DMS153 treated with DMSO at 0.1 percent for 48 hours (cell line): ENCODE results near the gene GPR68.
"Not testable (repeated sequence)": the region's sequence is repeated elsewhere in the genome, so short reads cannot be mapped to it uniquely, and the experiment has no call there.

Source experiments
- DNase-seq: peaks from one replicate; lab custom pipeline; 2025; ENCODE audit not compliant: unreplicated experiment; lab: John Stamatoyannopoulos, UW

GPR68 gene

DNA sequence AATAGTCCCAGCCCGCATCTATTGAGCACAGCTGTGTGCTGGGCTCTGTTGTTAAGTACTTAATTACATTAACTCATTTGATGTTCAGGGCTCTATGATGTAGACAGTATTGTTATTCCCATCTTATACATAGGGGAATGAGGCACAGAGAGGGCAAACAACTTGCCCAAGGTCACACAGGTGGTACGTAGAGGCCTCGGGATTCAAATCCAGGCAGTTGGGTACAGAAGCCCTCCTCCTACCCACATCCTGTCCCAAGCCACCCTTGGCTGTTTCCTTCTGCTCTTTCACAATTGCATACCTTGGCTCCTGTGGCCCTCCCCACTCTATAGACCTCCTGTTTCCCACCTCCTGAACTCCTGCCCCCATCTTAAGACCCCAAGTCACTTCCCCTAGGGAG lies 10.0 kb upstream of the GPR68 start:
- no peak for DNase-seq

GRCh38 chr14:91253795-91254323 lies 9.4 kb upstream of the GPR68 start:
- no peak for DNase-seq

- no peak for DNase-seq
These were observed 8.6 kb upstream of the GPR68 start for GRCh38 chr14:91252871-91253794.

DNA sequence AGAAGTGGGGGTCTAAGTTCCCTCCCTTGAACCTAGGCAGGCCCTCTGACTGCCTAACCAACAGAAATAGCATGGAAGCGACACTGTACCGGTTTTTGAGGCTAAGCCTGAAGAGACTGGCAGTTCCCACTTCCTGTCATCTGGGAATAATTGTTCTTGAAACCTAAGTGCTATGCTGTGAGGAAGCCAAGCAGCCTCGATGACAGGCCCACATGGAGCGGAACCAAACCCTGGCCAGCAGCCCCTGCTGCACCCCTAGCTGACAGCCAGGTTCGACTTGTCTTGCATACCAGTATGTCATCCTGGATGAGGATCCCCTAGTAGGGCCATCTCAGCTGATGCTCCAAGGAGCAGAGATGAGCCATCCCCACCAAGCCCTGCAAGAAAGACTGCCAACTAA lies 6.4 kb upstream of the GPR68 start:
- DNase-seq = peak; percentile 26

DNA sequence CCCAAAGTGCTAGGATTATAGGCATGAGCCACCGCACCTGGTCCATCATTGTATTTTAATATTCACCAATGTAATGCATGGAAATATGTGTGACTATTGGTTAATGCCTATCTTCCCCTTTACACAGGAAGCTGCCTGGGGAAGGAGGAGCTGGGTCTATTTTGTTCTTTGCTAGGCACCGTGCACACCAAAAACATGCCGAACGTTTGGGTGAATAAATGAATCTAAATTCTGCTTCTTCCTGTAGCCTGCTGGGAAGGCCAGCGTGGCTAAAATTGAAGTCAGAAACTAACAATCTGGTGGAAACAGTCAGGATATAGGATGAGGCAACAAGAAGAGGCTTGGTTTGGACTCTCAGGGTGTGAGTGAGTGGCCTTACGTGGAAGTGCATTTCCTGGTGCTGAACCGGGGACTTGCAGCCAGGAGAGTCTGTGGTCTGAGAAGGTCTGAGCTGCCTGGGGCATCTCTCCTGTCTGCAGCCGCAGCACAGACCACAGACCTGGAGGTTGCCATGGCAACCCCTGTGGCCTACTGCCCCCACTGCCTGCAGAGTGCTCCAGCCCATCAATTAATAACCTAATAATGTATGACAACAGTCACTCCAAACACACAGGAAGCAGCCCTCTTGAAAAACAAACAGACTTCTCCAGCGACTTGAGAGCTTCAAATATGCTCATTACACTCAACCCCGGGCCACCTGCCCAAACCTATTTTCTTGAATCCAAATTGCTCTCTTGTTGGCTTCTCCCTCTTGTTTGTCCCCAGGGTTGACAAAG lies 5.5 kb upstream of the GPR68 start:
- DNase-seq = peak; percentile 63

DNA sequence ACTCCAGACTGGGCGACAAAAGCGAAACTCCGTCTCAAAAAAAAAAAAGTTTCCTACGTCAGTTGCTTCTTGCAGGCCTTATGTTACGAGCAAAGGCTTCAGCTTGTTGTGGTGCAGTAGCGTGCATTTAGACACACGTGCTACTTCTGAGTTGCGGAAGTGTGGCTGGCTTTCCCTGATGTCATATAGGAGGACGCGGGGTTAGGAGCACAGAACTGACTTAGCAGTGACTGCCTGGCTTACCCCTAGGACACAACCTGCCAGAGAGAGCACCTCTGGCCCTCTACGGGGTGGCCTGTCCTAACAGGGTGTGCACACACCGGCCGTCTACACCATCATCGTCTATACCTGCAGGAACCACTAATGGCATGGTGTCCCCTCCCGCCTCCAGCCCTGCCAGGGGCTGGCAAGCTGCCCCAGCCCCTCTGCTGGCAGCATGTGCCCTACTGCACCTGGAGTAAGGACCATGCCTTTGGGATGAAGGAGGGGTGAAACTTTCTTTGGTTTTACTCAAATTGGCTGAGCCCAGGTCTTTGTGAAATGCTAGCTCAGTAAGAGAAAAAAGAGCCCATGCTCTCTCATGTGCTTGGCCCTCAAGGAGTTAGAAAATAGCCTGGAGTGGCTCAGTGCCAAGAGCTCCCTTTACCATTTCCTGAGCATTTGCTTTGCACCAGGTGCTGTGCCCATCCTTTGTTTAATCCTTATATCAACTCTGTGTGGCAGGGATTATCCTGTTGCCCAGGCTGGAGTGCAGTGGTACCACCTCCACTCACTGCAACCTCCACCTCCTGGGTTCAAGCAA lies 1.7 kb upstream of the GPR68 start:
- DNase-seq = no peak

DNA sequence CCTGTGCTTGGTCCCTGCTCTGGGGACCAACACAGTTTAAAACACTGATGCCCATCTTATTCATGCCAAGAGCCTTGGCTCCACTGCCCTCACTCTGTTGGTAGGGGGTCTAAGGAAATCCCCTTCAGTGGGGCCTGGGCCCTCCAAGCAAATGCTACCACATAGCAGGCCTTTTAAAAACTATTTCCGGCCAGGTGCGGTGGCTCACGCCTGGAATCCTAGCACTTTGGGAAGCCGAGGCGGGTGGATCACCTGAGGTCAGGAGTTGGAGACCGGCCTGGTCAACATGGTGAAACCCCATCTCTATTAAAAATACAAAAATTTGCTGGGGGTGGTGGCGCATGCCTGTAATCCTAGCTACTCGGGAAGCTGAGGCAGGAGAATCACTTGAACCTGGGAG lies 1.1 kb upstream of the GPR68 start:
- not testable (repeated sequence) for DNase-seq

DNA sequence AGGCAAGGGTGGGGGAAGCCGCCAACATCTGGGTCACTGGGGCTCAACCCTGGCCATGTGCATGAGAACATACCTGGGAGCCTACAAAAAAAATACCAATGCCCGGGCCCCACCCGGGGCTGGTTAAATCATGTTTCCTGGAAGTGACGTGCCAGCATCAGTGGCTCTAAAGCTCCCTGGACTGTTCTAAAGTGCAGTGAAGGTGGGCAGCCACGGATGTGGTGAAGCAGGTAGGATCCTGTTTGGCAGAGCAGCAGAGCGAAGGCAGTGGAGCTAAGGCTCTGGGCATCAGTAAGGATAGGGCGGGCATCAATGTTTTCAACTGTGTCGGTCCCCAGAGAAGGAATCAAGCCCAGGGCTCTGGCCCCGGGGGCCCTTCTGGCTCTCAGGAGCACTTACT lies 525 bp upstream of the GPR68 start:
- DNase-seq = no peak

- DNase-seq = no peak
These were observed 1.4 kb downstream of the GPR68 start for GRCh38 chr14:91243074-91243471.

- DNase-seq = no peak
These were observed 1.9 kb downstream of the GPR68 start for GRCh38 chr14:91242635-91243034.

DNA sequence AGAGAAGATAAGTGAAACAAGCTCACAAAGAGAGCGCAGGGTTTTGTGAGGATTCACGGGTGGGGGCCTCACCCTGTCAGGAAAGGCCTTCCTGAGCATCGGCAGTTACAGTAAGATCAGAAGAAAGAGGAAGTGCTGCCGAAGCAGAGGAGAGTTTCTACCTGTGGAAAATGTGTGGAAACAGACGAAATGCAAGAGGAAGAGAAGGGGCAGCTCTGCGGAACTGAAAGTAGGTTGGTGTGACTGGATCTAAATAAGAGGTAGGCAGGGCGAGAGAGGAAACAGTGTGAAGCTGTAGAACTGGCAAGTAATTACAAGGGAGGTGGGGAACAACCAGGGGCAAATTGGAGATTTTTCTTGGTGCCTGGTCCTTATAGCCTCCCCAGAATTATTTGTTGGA lies 2.6 kb downstream of the GPR68 start:
- DNase-seq = no peak

DNA sequence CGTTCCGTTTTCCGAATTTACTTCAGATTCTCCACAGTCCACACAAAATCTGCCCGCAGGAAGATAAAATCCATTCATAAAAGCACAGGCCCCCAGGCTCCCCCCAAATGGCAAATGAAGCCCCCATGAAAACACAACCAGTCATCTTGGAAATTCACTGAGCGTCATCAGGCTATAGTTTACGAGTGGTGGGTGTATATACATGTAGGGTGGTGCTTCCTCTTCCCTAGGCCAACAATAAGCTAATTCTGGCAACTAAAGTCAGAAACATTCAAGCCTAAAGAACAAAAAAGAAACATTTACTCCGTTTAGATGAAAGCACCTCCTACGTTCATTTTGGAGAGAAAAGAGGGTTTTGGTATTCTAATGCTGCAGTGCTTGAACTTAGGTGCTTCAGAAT lies 5.8 kb downstream of the GPR68 start:
- DNase-seq = no peak

DNA sequence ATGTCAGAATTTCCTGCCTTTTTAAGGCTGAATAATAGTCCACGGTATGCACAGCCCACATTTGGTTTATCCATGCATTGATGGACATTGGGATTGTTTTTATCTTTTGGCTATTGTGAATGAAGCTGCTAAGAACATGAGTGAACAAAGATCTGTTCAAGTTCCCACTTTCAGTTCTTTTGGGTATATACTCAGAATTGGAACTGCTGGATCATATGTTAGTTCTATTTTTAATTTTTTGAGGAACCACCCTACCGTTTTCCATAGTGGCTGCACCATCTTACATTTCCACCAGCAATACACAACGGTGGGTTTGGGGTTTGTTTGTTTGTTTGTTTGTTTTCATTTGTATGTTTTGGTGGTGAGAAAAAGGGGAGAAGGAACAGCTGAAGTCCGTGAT lies 6.4 kb downstream of the GPR68 start:
- DNase-seq = no peak

GRCh38 chr14:91237219-91237618 lies 7.3 kb downstream of the GPR68 start:
- no peak for DNase-seq

DNA sequence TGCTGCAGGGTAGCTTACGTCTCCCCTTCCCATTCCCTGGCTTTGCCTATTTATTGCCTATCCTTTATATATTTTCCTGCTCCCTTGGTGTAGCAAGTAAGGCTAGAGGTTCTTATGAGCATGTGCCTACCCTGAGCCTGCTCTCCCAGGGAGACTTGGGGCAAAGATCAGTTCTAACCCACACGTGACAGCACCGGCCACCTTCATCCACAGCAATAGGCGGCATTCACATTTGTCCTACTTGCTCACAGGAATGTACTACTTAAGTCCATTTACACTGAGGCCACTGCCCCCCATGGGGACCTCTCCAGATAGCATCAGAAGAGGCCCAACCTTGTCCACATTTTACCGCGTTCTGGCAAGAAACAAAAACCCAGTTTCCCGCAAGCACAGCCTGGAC lies 8.7 kb downstream of the GPR68 start:
- DNase-seq = no peak

DNA sequence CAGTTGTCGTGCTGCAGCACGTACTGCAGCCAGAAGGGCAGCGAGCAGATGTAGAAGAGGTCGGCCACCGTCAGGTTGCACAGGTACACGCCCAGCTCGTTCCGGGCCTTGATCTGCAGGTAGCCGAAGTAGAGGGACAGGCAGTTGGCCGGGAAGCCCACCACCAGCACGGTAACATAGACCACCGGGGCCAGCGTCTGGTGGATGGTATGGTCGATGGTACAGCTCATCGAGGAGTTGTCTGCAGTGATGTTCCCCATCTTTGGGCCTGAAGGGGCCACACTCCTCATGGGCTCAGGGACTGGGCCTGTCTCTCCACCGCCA lies 9.8 kb downstream of the GPR68 start:
- DNase-seq = no peak

GRCh38 chr14:91233936-91234790 lies 10.3 kb downstream of the GPR68 start:
- DNase-seq = no peak

DNA sequence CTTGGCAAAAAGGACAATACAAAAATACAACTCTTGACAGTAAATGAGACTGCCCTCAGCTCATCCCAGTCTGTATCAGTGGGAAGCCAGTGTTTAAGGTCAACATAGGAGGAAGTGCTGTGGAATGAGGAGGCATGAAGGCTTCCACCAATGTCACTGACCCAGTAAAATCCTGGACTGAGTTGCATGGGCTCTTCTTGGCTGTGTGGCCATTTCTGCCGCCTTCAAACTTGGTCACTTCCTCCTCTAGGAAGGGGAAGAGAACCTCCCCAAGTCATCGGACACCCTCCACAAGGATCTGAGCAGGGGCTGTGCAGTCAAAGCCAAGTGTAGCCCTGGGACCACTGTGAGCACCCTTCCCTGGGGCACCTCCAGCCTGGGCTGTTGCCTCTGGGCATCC lies 11.9 kb downstream of the GPR68 start:
- no peak for DNase-seq

- DNase-seq = no peak
These were observed 12.5 kb downstream of the GPR68 start for GRCh38 chr14:91232052-91232451.

GRCh38 chr14:91231446-91231845 lies 13.1 kb downstream of the GPR68 start:
- no peak for DNase-seq
